Upper lobe of right lung (tissue), 1 donor: ENCODE data around the gene CRYGA. TPM values are rescaled to one million over a fixed set of nuclear protein-coding genes. Genes with fewer than 3 reads are reported as not detected.

Source experiments
- ATAC-seq: fragments of 200-7000 bp; cut with Tn5 transposase; one replicate; pipeline ENCODE4 v1.9.1; 2020; ENCODE audit warnings: mild to moderate bottlenecking, moderate library complexity
- DNase-seq: peaks from one replicate; pipeline ENCODE4 v3.0.0-alpha.2; 2020
- H3K27ac ChIP-seq: fragments of 200-600 bp; one replicate; pipeline ENCODE4 v1.8.0; 2022
- H3K27me3 ChIP-seq: fragments of 200-600 bp; one replicate; pipeline ENCODE4 v1.8.0; 2022; ENCODE audit warnings: mild to moderate bottlenecking
- H3K36me3 ChIP-seq: fragments of 200-600 bp; one replicate; pipeline ENCODE4 v1.8.0; 2022
- H3K4me1 ChIP-seq: fragments of 200-600 bp; one replicate; pipeline ENCODE4 v1.8.0; 2022
- H3K4me3 ChIP-seq: fragments of 200-600 bp; one replicate; pipeline ENCODE4 v1.8.0; 2022; ENCODE audit warnings: mild to moderate bottlenecking
- H3K9me3 ChIP-seq: fragments of 200-600 bp; one replicate; pipeline ENCODE4 v1.8.0; 2022
- intact Hi-C: fragments of 100-400 bp; cut with DNase I; formaldehyde crosslinking; loops from one replicate; pipeline ENCODE4 v1.11.0; 2022
- total RNA-seq: library from RNA; stranded (reverse); fragmentation: NEBNext Ultra II Directional; extraction: Animal tissue kit (Norgen Biotek cat#: 25700); gene quantifications from one replicate; pipeline ENCODE4 v1.2.1, GENCODE V29; 2021
- TF ChIP-seq, protein P1 (sequence below): fragments of 200-600 bp; IDR thresholded peaks from one replicate; pipeline ENCODE4 v1.8.0; 2022; ENCODE audit warnings: antibody characterized with exemption
- donor health status: DM: no; HTN: yes; CAD: no; lungs with severe emphysema.

Gene CRYGA
- total RNA-seq, 1 donor from 2014 or later: not detected

DNA sequence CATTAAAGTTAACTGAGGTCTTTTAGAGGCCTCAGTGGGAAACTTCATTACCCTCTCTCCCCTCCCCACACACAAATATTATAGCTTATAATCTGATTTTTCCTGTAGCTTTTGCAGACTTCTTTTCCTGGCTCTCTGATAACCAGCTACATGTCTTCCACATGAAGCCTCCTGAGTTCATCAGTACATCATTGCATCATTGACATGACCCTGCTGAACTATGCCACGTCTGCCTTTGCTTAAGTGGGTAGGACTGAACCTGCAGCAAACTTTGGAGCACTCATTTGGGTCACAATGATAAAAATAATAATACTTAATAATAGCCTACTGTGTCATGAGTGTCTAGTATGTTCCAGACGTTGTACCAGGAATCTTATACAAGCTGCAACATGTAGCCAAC lies 7.0 kb downstream of the CRYGA start:
- Histone ChIP-seq H3K4me3 (no peak overlapping the region), H3K4me1 (no peaks in the 10 kb centered on the region), H3K27me3 (no peaks in the 10 kb centered on the region), H3K27ac (no peak overlapping the region), H3K36me3 (no peaks in the 10 kb centered on the region), H3K9me3 (no peaks in the 10 kb centered on the region)
- ATAC-seq (no peak), DNase-seq (no peak)
- intact Hi-C loops: no loop called here
- TF ChIP-seq, protein P1, sequence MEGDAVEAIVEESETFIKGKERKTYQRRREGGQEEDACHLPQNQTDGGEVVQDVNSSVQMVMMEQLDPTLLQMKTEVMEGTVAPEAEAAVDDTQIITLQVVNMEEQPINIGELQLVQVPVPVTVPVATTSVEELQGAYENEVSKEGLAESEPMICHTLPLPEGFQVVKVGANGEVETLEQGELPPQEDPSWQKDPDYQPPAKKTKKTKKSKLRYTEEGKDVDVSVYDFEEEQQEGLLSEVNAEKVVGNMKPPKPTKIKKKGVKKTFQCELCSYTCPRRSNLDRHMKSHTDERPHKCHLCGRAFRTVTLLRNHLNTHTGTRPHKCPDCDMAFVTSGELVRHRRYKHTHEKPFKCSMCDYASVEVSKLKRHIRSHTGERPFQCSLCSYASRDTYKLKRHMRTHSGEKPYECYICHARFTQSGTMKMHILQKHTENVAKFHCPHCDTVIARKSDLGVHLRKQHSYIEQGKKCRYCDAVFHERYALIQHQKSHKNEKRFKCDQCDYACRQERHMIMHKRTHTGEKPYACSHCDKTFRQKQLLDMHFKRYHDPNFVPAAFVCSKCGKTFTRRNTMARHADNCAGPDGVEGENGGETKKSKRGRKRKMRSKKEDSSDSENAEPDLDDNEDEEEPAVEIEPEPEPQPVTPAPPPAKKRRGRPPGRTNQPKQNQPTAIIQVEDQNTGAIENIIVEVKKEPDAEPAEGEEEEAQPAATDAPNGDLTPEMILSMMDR: no peak

DNA sequence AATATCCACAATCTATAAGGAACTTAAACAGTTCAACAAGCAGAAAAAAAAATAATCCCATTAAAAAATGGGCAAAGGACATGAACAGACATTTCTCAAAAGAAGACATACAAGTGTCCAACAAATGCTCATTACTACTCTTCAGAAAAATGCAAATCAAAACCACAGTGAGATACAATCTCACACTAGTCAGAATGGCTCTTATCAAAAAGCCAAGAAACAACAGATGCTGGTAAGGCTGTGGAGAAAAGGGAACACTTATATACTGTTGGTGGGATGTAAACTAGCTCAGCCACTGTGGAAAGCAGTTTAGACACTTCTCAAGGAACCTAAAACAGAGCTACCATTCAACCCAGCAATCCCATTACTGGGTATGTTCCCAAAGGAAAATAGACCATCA lies 10.2 kb downstream of the CRYGA start:
- no peak for DNase-seq
- no peak for ATAC-seq
- TF ChIP-seq, protein P1: no peak
- no peaks in the 10 kb centered on the region for H3K27me3 ChIP-seq
- H3K9me3 ChIP-seq: no peaks in the 10 kb centered on the region
- no peak overlapping the region for H3K4me3 ChIP-seq
- no peaks in the 10 kb centered on the region for H3K4me1 ChIP-seq
- intact Hi-C loops: no loop called here
- H3K36me3 ChIP-seq: no peaks in the 10 kb centered on the region
- no peak overlapping the region for H3K27ac ChIP-seq

DNA sequence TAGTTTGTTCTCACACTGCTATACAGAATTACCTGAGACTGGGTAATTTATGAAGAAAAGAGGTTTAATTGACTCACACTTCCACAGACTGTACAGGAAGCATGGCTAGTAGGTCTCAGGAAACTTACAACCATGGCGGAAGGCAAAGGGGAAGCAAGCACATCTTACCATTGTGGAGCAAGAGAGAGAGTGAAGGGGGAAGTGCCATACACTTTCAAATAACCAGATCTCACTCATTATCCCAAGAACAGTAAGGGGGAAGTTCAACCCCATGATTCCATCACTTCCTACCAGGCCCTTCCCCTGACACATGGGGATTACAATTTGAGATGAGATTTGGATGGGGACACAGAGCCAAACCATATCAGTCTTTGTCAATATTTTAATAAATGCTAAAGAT lies 12.4 kb downstream of the CRYGA start:
- intact Hi-C loops: no loop called here
- ATAC-seq: peak; percentile 70
- TF ChIP-seq, protein P1: no peak

DNA sequence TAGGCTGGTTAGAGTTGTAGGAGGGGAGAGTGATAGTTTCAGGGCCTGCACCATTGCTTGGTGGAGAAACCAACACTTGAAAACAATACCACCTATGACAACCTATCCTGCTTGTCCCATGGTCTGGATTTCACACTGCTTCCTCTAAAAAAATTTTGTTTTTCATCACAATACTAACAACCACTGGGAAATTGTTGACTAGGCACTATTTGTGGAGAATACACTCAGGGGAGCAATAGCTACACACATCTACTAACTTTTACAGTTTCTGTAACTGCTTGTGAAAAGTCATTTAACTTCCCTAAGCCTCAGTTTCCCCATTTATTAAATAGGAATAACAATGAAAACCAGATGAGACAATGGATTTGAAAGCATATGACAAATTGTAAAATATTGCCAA lies 13.3 kb downstream of the CRYGA start:
- H3K4me1 ChIP-seq: no peaks in the 10 kb centered on the region
- no peaks in the 10 kb centered on the region for H3K9me3 ChIP-seq
- TF ChIP-seq, protein P1: no peak
- no peaks in the 10 kb centered on the region for H3K27me3 ChIP-seq
- ATAC-seq (no peak), DNase-seq (no peak)
- no peaks in the 10 kb centered on the region for H3K36me3 ChIP-seq
- intact Hi-C loops: no loop called here
- no peak overlapping the region for H3K4me3 ChIP-seq
- no peak overlapping the region for H3K27ac ChIP-seq

More for the DNA sequence above, 12.4 kb downstream of the CRYGA start:
- no peak for DNase-seq
- Histone ChIP-seq H3K27ac (no peak overlapping the region), H3K27me3 (no peaks in the 10 kb centered on the region), H3K9me3 (no peaks in the 10 kb centered on the region), H3K36me3 (no peaks in the 10 kb centered on the region), H3K4me3 (no peak overlapping the region), H3K4me1 (no peaks in the 10 kb centered on the region)

DNA sequence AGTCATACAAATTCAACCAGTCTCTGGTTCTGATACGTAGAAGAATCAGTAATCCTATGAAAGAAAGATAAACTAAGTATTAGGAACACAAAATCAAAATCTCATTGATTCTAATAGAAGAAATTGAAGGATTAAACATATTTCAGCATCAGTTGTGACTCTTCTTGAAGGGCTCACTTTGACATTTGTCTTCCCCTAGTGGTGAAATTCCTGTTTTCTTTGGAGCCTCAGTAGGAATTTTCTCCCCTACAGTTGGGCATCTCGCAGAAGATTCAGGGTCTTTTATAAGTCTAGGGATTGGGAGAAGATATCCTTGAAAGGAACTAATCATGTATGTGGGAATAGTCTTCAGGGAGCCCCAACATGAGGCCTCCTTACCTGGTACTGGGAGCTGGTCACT lies 14.6 kb downstream of the CRYGA start:
- H3K9me3 ChIP-seq: no peaks in the 10 kb centered on the region
- no peak overlapping the region for H3K27ac ChIP-seq
- intact Hi-C loops: no loop called here
- no peaks in the 10 kb centered on the region for H3K36me3 ChIP-seq
- TF ChIP-seq, protein P1: no peak
- no peaks in the 10 kb centered on the region for H3K27me3 ChIP-seq
- DNase-seq: no peak
- no peaks in the 10 kb centered on the region for H3K4me1 ChIP-seq
- ATAC-seq: no peak
- H3K4me3 ChIP-seq: no peak overlapping the region

DNA sequence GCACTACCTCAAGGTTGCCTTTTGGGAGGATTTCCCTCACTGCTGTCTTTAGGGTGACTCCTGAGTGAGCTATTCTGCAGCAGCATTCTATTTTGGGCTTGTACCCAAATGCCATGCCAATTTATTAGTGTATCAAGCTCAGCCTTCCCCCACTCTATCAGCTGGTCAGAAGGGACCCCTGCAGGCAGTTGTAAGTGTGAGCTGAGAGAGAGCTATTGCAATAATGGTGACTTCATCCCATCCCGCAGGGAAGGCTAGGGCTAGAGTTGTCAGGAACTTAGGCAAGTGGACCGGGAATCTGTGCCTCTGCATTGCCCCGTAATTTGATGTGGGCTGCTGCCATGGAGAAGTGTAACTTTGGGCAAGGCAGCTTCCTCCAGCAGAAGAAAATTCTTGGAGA lies 15.6 kb downstream of the CRYGA start:
- intact Hi-C loops: no loop called here
- Histone ChIP-seq H3K36me3 (no peaks in the 10 kb centered on the region), H3K4me3 (no peak overlapping the region), H3K27me3 (no peaks in the 10 kb centered on the region), H3K9me3 (no peaks in the 10 kb centered on the region), H3K27ac (no peak overlapping the region), H3K4me1 (no peaks in the 10 kb centered on the region)
- TF ChIP-seq, protein P1: no peak
- no peak for ATAC-seq
- no peak for DNase-seq
